ENCODE measurements around the gene MAP1B. TPM values are rescaled to one million over a fixed set of nuclear protein-coding genes. Genes with fewer than 3 reads are reported as not detected.

The MAP1B gene
- polyA plus RNA-seq, 1 donor (not counting 4 experiments of a cell fraction or from before 2014, with no cell fraction given): 3.3 TPM

DNA sequence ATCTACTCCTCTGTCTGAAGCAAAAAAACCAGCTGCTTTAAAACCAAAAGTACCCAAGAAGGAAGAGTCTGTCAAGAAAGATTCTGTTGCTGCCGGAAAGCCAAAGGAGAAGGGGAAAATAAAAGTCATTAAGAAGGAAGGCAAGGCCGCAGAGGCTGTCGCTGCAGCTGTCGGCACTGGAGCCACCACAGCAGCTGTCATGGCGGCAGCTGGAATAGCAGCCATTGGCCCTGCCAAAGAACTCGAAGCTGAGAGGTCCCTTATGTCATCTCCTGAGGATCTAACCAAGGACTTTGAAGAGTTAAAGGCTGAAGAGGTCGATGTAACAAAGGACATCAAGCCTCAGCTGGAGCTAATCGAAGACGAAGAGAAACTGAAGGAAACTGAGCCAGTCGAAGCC, 88.3 kb downstream of the MAP1B start:
- Histone ChIP-seq H2AFZ (ENCODE audit: control insufficient read depth, low read length) (no peak overlapping the region), H3K79me2 (ENCODE audit: control insufficient read depth, insufficient read depth, low read length) (no peaks in the 10 kb centered on the region), H3K4me3 (ENCODE audit: control insufficient read depth in 2 of 3, extremely low read depth in 1 of 3, insufficient read depth in 2 of 3, low read depth in 1 of 3, low read length in 3 of 3) (no peak overlapping the region), H3K9me1 (ENCODE audit: control insufficient read depth, extremely low read depth, insufficient read depth, low read length) (no peaks in the 10 kb centered on the region), H3K36me3 (ENCODE audit: control insufficient read depth in 2 of 2, extremely low read depth in 1 of 2, insufficient read depth in 2 of 2, low read length in 2 of 2) (peaks cover 0 to 2% of the 10 kb centered on the region in 2 experiments), H3K9ac (ENCODE audit: control insufficient read depth, extremely low read depth, insufficient read depth, low read length) (no peak overlapping the region), H3K9me3 (ENCODE audit: control insufficient read depth, low read depth, low read length) (no peaks in the 10 kb centered on the region), H3K27me3 (ENCODE audit: control insufficient read depth, extremely low read depth, insufficient read depth, low read length) (no peaks in the 10 kb centered on the region), H3K4me1 (ENCODE audit: control insufficient read depth, extremely low read depth, insufficient read depth, low read length) (peaks cover 3% of the 10 kb centered on the region), H3K27ac (ENCODE audit: control insufficient read depth, insufficient read depth, low read length) (no peak overlapping the region), H4K20me1 (ENCODE audit: control insufficient read depth, extremely low read depth, insufficient read depth, low read length) (no peaks in the 10 kb centered on the region), H3K4me2 (ENCODE audit: control insufficient read depth, extremely low read depth, insufficient read depth, low read depth, low read length) (no peak overlapping the region)
- dilution Hi-C loops (cut with MboI; ENCODE audit: extremely low pct_ligation_motif_present, low sequenced_read_pairs): no loop called here
- TF ChIP-seq CTCF (optimal IDR thresholded peaks at IDR 0.05 in 1 of 3, IDR thresholded peaks at IDR 0.05 in 1 of 3, conservative IDR thresholded peaks at IDR 0.05 in 1 of 3; ENCODE audit: extremely low read depth in 1 of 3, insufficient read depth in 2 of 3, low read length in 3 of 3): no peak
- TF ChIP-seq EZH2 (IDR thresholded peaks at IDR 0.05; ENCODE audit: low read length): no peak
- FAIRE-seq: no peak
- DNase-seq (ENCODE audit: low read depth, low spot score): no peak

DNA sequence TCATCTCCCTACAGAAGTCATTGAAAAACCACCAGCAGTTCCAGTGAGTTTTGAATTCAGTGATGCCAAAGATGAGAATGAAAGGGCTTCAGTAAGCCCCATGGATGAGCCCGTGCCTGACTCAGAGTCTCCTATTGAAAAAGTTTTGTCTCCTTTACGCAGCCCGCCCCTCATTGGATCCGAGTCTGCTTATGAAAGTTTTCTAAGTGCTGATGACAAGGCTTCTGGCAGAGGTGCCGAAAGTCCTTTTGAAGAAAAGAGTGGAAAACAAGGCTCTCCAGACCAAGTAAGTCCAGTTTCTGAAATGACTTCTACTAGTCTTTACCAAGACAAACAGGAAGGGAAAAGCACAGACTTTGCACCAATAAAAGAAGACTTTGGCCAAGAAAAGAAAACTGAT, 90.1 kb downstream of the MAP1B start:
- Histone ChIP-seq H3K9me3 (ENCODE audit: control insufficient read depth, low read depth, low read length) (no peaks in the 10 kb centered on the region), H3K4me3 (ENCODE audit: control insufficient read depth in 2 of 3, extremely low read depth in 1 of 3, insufficient read depth in 2 of 3, low read depth in 1 of 3, low read length in 3 of 3) (no peak overlapping the region), H3K4me2 (ENCODE audit: control insufficient read depth, extremely low read depth, insufficient read depth, low read depth, low read length) (no peak overlapping the region), H3K79me2 (ENCODE audit: control insufficient read depth, insufficient read depth, low read length) (no peaks in the 10 kb centered on the region), H2AFZ (ENCODE audit: control insufficient read depth, low read length) (no peak overlapping the region), H4K20me1 (ENCODE audit: control insufficient read depth, extremely low read depth, insufficient read depth, low read length) (no peaks in the 10 kb centered on the region), H3K27me3 (ENCODE audit: control insufficient read depth, extremely low read depth, insufficient read depth, low read length) (no peaks in the 10 kb centered on the region), H3K27ac (ENCODE audit: control insufficient read depth, insufficient read depth, low read length) (no peak overlapping the region), H3K9me1 (ENCODE audit: control insufficient read depth, extremely low read depth, insufficient read depth, low read length) (no peaks in the 10 kb centered on the region), H3K9ac (ENCODE audit: control insufficient read depth, extremely low read depth, insufficient read depth, low read length) (no peak overlapping the region), H3K36me3 (ENCODE audit: control insufficient read depth in 2 of 2, extremely low read depth in 1 of 2, insufficient read depth in 2 of 2, low read length in 2 of 2) (peaks cover 0 to 2% of the 10 kb centered on the region in 2 experiments), H3K4me1 (ENCODE audit: control insufficient read depth, extremely low read depth, insufficient read depth, low read length) (no peaks in the 10 kb centered on the region)
- FAIRE-seq: no peak
- DNase-seq (ENCODE audit: low read depth, low spot score): no peak
- TF ChIP-seq EZH2 (IDR thresholded peaks at IDR 0.05; ENCODE audit: low read length) (no peak), CTCF (optimal IDR thresholded peaks at IDR 0.05 in 1 of 3, IDR thresholded peaks at IDR 0.05 in 1 of 3, conservative IDR thresholded peaks at IDR 0.05 in 1 of 3; ENCODE audit: extremely low read depth in 1 of 3, insufficient read depth in 2 of 3, low read length in 3 of 3) (no peak)
- dilution Hi-C loops (cut with MboI; ENCODE audit: extremely low pct_ligation_motif_present, low sequenced_read_pairs): no loop called here
